GM23248 (cell line): ENCODE data around the gene APOH. TPM values are rescaled to one million over a fixed set of nuclear protein-coding genes. Genes with fewer than 3 reads are reported as not detected.
A peak's percentile ranks its signal among the peaks of the same experiment; 100 is the strongest.

Experiments
- DNase-seq: peaks from one replicate; pipeline ENCODE4 v3.0.0-alpha.2; 2015
- H2AFZ ChIP-seq: fragments of 200-600 bp; sonication (generic); 2 replicates; pipeline ENCODE4 v1.6.1; 2016; ENCODE audit warnings: antibody characterized with exemption
- H3F3A ChIP-seq: fragments of 200-600 bp; sonication (generic); 2 replicates; pipeline ENCODE4 v1.6.1; 2016; ENCODE audit warnings: mild to moderate bottlenecking, antibody characterized with exemption, mixed run types; ENCODE audit not compliant: insufficient read depth
- H3K27ac ChIP-seq: fragments of 200-600 bp; sonication (generic); 2 replicates; pipeline ENCODE4 v1.5.1; 2016; ENCODE audit warnings: mild to moderate bottlenecking
- H3K27me3 ChIP-seq: fragments of 200-600 bp; sonication (generic); replicated peaks from 2 replicates; pipeline ENCODE4 v1.6.1; 2016; ENCODE audit warnings: mild to moderate bottlenecking; ENCODE audit not compliant: insufficient read depth
- H3K36me3 ChIP-seq: fragments of 200-600 bp; sonication (generic); 2 replicates; pipeline ENCODE4 v1.6.1; 2016; ENCODE audit warnings: low read depth, mild to moderate bottlenecking
- H3K4me1 ChIP-seq: fragments of 200-600 bp; sonication (generic); 2 replicates; pipeline ENCODE4 v1.6.1; 2016; ENCODE audit warnings: mild to moderate bottlenecking; ENCODE audit not compliant: insufficient read depth
- H3K4me2 ChIP-seq: fragments of 200-600 bp; sonication (generic); one replicate; pipeline ENCODE4 v1.6.1; 2016; ENCODE audit warnings: mild to moderate bottlenecking; ENCODE audit not compliant: unreplicated experiment
- H3K4me3 ChIP-seq: fragments of 200-600 bp; sonication (generic); 2 replicates; pipeline ENCODE4 v1.5.1; 2016; ENCODE audit warnings: mild to moderate bottlenecking
- H3K79me2 ChIP-seq: fragments of 200-600 bp; sonication (generic); 2 replicates; pipeline ENCODE4 v1.6.1; 2016; ENCODE audit warnings: mild to moderate bottlenecking; ENCODE audit not compliant: insufficient read depth
- H3K9ac ChIP-seq: fragments of 200-600 bp; sonication (generic); 2 replicates; pipeline ENCODE4 v1.6.1; 2016; ENCODE audit warnings: mild to moderate bottlenecking
- H3K9me2 ChIP-seq: fragments of 200-600 bp; sonication (generic); 2 replicates; pipeline ENCODE4 v1.6.1; 2016; ENCODE audit warnings: mixed run types, mild to moderate bottlenecking, moderate library complexity; ENCODE audit not compliant: insufficient read depth
- H3K9me3 ChIP-seq: fragments of 200-600 bp; sonication (generic); one replicate; pipeline ENCODE4 v1.6.1; 2017; ENCODE audit warnings: low read depth
- H4K20me1 ChIP-seq: fragments of 200-600 bp; sonication (generic); 2 replicates; pipeline ENCODE4 v1.6.0; 2016; ENCODE audit not compliant: insufficient read depth
- EZH2 ChIP-seq: fragments of 200-600 bp; sonication (generic); IDR thresholded peaks from 2 replicates; pipeline ENCODE4 v1.6.1; 2018; ENCODE audit warnings: antibody characterized with exemption, mild to moderate bottlenecking; ENCODE audit not compliant: insufficient read depth, poor library complexity, severe bottlenecking
- EZH2phosphoT487 ChIP-seq: fragments of 200-600 bp; sonication (generic); IDR thresholded peaks from 2 replicates; pipeline ENCODE4 v1.6.1; 2018; ENCODE audit warnings: antibody characterized with exemption, moderate library complexity, mild to moderate bottlenecking, low read depth; ENCODE audit not compliant: insufficient read depth
- WGBS, 2 experiments: methylation state at CpG; one replicate each; pipeline ENCODE4 v1.1.6; 2015 to 2017; ENCODE audit warnings: low lambda C conversion rate in 2 of 2, low coverage in 1 of 2; ENCODE audit errors: missing lambda C conversion rate in 2 of 2; 5-methylcytosine and 5-hydroxymethylcytosine counted together
- in situ Hi-C: fragments of 300-500 bp; cut with MboI; formaldehyde crosslinking; loops from 2 replicates; pipeline ENCODE4 v1.15.0; 2020
- polyA plus RNA-seq: library from polyadenylated mRNA; unstranded; fragments of >200 nt; fragmentation: Nextera tagmentation; extraction: Ambion mirVana; gene quantifications from 2 replicates; pipeline ENCODE4 v1.2.1, GENCODE V29; 2016
- total RNA-seq: library from RNA; depleted of rRNA; stranded (reverse); fragments of >200 nt; shearing (Covaris generic); gene quantifications from 2 replicates; pipeline ENCODE4 v1.2.3, GENCODE V29; 2014

APOH gene
- total and polyA plus RNA-seq, 2 experiments from 2014 or later = not detected

GRCh38 chr17:66200685-66201092 lies 28.5 kb downstream of the APOH start:
- no peak overlapping the region for H3K4me2 ChIP-seq
- TF ChIP-seq EZH2phosphoT487 (no peak), EZH2 (no peak)
- H3K9ac ChIP-seq = no peak overlapping the region
- peak; percentile 74 for DNase-seq
- in situ Hi-C loops = loop anchor here (25.0 kb wide), 1 partner anchor 712 kb away; no protein-coding TSS in a partner anchor
- H3K4me1 ChIP-seq = no peaks in the 10 kb centered on the region
- no peak overlapping the region for H3K27ac ChIP-seq
- WGBS, 2 experiments = 2 to 3% methylated on average over 3 of the region's 3 CpGs
- H3K9me2 ChIP-seq = no peaks in the 10 kb centered on the region
- H3K27me3 ChIP-seq = no peaks in the 10 kb centered on the region; the same call in 1 of the 2 replicates
- no peaks in the 10 kb centered on the region for H3K36me3 ChIP-seq
- no peaks in the 10 kb centered on the region for H4K20me1 ChIP-seq
- no peaks in the 10 kb centered on the region for H3K79me2 ChIP-seq
- no peaks in the 10 kb centered on the region for H3F3A ChIP-seq
- H3K9me3 ChIP-seq = no peaks in the 10 kb centered on the region
- no peak overlapping the region for H3K4me3 ChIP-seq
- H2AFZ ChIP-seq = no peak overlapping the region

GRCh38 chr17:66198242-66198641 lies 31.0 kb downstream of the APOH start:
- Histone ChIP-seq H3K9ac (no peak overlapping the region), H3K9me3 (no peaks in the 10 kb centered on the region), H3K27me3 (no peaks in the 10 kb centered on the region; the same call in 1 of the 2 replicates), H3F3A (peaks cover 1% of the 10 kb centered on the region; the same call in 1 of the 2 replicates), H3K36me3 (no peaks in the 10 kb centered on the region), H4K20me1 (no peaks in the 10 kb centered on the region), H3K9me2 (no peaks in the 10 kb centered on the region), H3K4me3 (no peak overlapping the region), H3K79me2 (no peaks in the 10 kb centered on the region), H2AFZ (no peak overlapping the region), H3K4me2 (no peak overlapping the region), H3K4me1 (no peaks in the 10 kb centered on the region), H3K27ac (no peak overlapping the region)
- TF ChIP-seq EZH2 (no peak), EZH2phosphoT487 (no peak)
- DNase-seq = no peak
- WGBS, 2 experiments = 94 to 95% methylated on average over 8 of the region's 8 CpGs
- in situ Hi-C loops = no loop called here

GRCh38 chr17:66192378-66192687 lies 36.9 kb downstream of the APOH start:
- 5 to 10% methylated on average over 10 of the region's 10 CpGs for WGBS, 2 experiments
- H3K27me3 ChIP-seq = no peaks in the 10 kb centered on the region
- in situ Hi-C loops = no loop called here
- H2AFZ ChIP-seq = peak overlapping the region; percentile 86
- no peaks in the 10 kb centered on the region for H3K9me3 ChIP-seq
- DNase-seq = no peak
- H3F3A ChIP-seq = peaks cover 23% of the 10 kb centered on the region
- peak overlapping the region; percentile 86 for H3K4me2 ChIP-seq
- H3K9ac ChIP-seq = peak overlapping the region; percentile 85
- peaks cover 12% of the 10 kb centered on the region for H3K4me1 ChIP-seq
- H4K20me1 ChIP-seq = no peaks in the 10 kb centered on the region
- no peaks in the 10 kb centered on the region for H3K9me2 ChIP-seq
- H3K79me2 ChIP-seq = peaks cover 13% of the 10 kb centered on the region
- peak overlapping the region; percentile 79 for H3K4me3 ChIP-seq
- no peaks in the 10 kb centered on the region for H3K36me3 ChIP-seq
- TF ChIP-seq EZH2 = no peak
- no peak for TF ChIP-seq EZH2phosphoT487
- peak overlapping the region; percentile 38 for H3K27ac ChIP-seq

- Histone ChIP-seq H4K20me1 (no peaks in the 10 kb centered on the region), H3K79me2 (peaks cover 13% of the 10 kb centered on the region), H3K27me3 (no peaks in the 10 kb centered on the region), H3K36me3 (no peaks in the 10 kb centered on the region), H2AFZ (peak within 1 kb of the TSS; percentile 86), H3F3A (peaks cover 23% of the 10 kb centered on the region), H3K4me3 (peak within 1 kb of the TSS; percentile 79), H3K4me2 (peak within 1 kb of the TSS; percentile 86), H3K27ac (peak within 1 kb of the TSS; percentile 38), H3K9ac (peak within 1 kb of the TSS; percentile 85), H3K4me1 (peaks cover 12% of the 10 kb centered on the region), H3K9me3 (no peaks in the 10 kb centered on the region), H3K9me2 (no peaks in the 10 kb centered on the region)
- TF ChIP-seq EZH2 (no peak), EZH2phosphoT487 (no peak)
- in situ Hi-C loops = no loop called here
- 2% methylated on average over 62 to 68 of the region's 83 CpGs for WGBS, 2 experiments
- DNase-seq = peak; percentile 80
These were observed 37.4 kb downstream of the APOH start, which contains the start of gene CEP112 for GRCh38 chr17:66191593-66192377. TSS of gene CEP112 (minus strand) at chr17:66192133.
